ENCODE results near the gene CELF2. TPM values are rescaled to one million over a fixed set of nuclear protein-coding genes. Genes with fewer than 3 reads are reported as not detected.

Gene CELF2
- total RNA-seq, 2 donors from 2014 or later, result 10.4 to 11.2 TPM

DNA sequence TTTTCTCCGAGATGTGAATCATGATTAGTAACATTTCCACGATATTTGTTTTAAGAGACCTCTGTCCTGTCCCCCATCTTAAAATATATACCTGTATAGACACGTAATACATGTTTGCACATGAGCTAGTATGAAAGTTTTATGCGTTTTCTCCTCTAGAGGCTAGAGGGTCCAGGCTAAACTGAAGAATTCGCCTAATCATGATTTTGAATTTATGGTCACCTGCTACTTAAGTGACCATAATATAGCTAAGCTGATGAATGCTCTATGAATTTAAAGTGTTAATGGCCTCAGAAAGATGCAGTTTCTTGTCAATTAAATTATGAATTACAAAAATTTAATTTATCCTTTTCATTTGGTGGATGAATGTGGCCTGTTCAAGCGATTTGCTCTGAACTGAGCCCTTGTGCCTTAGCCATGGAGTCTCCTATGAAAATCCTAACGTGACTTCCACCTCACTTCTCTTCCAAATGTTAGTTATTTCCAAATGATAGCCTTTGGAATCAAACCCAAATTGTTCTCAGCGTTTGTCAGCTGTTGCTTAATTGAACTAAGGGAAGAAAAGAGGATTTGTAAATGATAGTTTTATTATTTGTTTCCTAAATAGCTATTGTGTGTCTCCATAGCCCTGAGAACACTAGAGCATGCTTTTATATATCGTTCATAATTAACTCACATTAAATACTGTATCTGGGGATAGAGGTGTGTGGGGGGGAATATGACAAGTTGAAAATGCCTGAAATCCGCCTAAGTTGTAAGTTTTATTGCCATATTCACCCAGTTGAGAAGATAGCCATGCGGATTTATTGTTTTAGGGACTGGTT, 2.3 kb downstream of the CELF2 start:
- H3K27me3 ChIP-seq, result peaks cover 0 to 5% of the 10 kb centered on the region in 2 donors
- H3K4me3 ChIP-seq, result no peak overlapping the region
- no peaks in the 10 kb centered on the region for H3K36me3 ChIP-seq (replicated peaks in 1 of 2; ENCODE audit: insufficient read depth in 1 of 2, low read depth in 2 of 2)
- ATAC-seq (no peak), DNase-seq (no peak)
- WGBS, 2 donors, result 80 to 84% methylated on average over 11 of the region's 11 CpGs
- H3K4me1 ChIP-seq, result peaks cover 17% of the 10 kb centered on the region
- H3K27ac ChIP-seq, result no peak overlapping the region
- intact Hi-C loops (cut with DNase I), result no loop called here
- TF ChIP-seq, protein P1, sequence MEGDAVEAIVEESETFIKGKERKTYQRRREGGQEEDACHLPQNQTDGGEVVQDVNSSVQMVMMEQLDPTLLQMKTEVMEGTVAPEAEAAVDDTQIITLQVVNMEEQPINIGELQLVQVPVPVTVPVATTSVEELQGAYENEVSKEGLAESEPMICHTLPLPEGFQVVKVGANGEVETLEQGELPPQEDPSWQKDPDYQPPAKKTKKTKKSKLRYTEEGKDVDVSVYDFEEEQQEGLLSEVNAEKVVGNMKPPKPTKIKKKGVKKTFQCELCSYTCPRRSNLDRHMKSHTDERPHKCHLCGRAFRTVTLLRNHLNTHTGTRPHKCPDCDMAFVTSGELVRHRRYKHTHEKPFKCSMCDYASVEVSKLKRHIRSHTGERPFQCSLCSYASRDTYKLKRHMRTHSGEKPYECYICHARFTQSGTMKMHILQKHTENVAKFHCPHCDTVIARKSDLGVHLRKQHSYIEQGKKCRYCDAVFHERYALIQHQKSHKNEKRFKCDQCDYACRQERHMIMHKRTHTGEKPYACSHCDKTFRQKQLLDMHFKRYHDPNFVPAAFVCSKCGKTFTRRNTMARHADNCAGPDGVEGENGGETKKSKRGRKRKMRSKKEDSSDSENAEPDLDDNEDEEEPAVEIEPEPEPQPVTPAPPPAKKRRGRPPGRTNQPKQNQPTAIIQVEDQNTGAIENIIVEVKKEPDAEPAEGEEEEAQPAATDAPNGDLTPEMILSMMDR (IDR thresholded peaks at IDR 0.05), result no peak
- TF ChIP-seq POLR2A (IDR thresholded peaks at IDR 0.05), result no peak
- no peaks in the 10 kb centered on the region for H3K9me3 ChIP-seq

DNA sequence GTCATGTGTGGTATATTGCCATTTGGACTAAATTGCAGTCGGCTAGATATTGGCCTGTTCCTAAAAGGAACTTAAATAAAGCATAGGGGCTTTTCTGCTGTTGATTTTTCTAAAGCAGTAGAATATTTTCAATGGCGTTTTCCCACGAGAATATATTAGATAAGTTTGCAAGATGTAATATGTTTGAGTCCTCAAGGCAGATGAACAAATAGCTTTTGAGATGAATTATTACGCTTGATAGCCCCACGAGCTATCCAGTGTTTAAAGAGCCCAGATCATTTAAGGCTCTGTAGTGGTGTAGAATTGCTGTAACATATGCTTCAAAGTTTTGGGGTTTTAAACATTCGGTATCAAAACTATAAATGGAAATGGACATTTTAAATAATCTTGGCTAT, 2.9 kb downstream of the CELF2 start:
- Histone ChIP-seq H3K4me3 (no peak overlapping the region), H3K9me3 (no peaks in the 10 kb centered on the region), H3K27me3 (peaks cover 0 to 5% of the 10 kb centered on the region in 2 donors), H3K27ac (no peak overlapping the region), H3K4me1 (peaks cover 17% of the 10 kb centered on the region), H3K36me3 (replicated peaks in 1 of 2; ENCODE audit: insufficient read depth in 1 of 2, low read depth in 2 of 2) (no peaks in the 10 kb centered on the region)
- intact Hi-C loops (cut with DNase I), result no loop called here
- DNase-seq, result no peak
- no peak for ATAC-seq
- TF ChIP-seq, protein P1 (IDR thresholded peaks at IDR 0.05), result no peak
- TF ChIP-seq POLR2A (IDR thresholded peaks at IDR 0.05), result no peak
- 66 to 72% methylated on average over 6 of the region's 6 CpGs for WGBS, 2 donors

DNA sequence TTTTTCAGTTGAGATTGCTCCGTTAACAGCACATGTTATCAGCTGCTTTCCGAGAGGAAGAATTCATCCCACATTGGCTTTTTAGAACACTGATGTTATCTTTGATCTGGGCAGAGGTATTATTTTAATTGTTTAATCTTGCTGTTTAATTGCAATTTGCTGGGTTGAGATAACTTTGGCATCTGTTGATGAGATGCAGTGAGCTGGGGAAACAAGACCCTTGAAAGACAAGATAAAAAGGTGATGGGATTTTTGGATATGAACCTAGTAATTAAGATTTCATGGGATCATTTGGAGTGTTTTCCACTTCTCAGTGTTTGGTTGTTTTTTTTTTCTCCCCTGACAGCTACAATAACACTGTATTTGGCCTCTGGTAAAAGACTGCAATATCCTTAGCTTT, 4.5 kb downstream of the CELF2 start:
- WGBS, 2 donors, result 40 to 54% methylated on average over 2 of the region's 2 CpGs
- intact Hi-C loops (cut with DNase I), result no loop called here
- no peak for ATAC-seq
- no peaks in the 10 kb centered on the region for H3K9me3 ChIP-seq
- TF ChIP-seq, protein P1 (IDR thresholded peaks at IDR 0.05), result no peak
- TF ChIP-seq POLR2A (IDR thresholded peaks at IDR 0.05), result no peak
- peaks cover 0 to 2% of the 10 kb centered on the region in 2 donors for H3K27me3 ChIP-seq
- no peaks in the 10 kb centered on the region for H3K36me3 ChIP-seq (replicated peaks in 1 of 2; ENCODE audit: insufficient read depth in 1 of 2, low read depth in 2 of 2)
- peaks cover 15% of the 10 kb centered on the region for H3K4me1 ChIP-seq
- DNase-seq, result no peak
- H3K27ac ChIP-seq, result no peak overlapping the region
- no peak overlapping the region for H3K4me3 ChIP-seq

DNA sequence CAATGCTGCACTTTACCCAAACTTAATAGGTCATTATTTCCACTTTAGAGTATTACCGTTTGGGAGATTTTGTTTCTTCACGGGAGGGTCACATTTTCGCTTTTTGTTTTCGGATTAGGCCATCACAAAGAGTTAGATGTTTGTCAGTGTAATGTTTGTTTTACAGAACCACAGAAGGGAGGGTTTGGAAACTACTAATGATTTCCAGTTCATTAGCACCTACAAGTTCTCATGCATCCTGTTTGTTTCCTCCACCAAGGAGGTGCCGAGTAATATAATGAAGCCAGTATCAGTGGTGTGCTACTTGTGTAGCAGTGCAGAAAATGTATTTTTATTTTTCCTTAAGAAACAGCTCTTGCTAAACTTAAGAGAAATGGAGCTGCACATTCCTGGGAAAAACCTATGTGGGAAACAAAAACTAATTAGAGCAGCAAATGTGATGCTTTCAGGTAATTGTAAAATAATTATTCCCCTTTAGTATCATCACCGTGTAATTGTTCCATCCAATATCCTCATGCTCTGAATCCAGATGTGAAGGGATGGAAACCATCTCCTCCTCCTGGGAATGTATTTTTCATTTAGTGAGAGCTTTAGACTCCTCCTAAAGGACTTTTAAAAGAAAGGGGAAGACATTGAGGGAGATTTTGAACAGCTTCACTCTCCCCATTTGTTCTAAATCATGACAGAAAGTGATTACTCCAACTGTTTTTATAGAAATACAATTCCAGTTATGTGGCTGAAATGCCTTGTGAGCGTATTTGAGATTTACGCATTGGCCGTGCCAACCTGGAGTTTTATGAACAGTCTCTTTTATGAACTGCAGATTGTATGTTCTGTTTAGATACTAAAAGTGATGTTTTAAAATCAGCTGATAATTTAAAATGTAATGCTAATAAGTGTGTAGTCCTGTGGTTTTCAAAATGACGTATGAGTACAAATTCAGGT, 5.6 kb downstream of the CELF2 start:
- intact Hi-C loops (cut with DNase I), result no loop called here
- TF ChIP-seq, protein P1 (IDR thresholded peaks at IDR 0.05), result no peak
- TF ChIP-seq POLR2A (IDR thresholded peaks at IDR 0.05), result no peak

More for the DNA sequence above, 5.6 kb downstream of the CELF2 start:
- H3K27ac ChIP-seq, result no peak overlapping the region
- H3K4me3 ChIP-seq, result no peak overlapping the region
- no peaks in the 10 kb centered on the region for H3K27me3 ChIP-seq
- H3K4me1 ChIP-seq, result peaks cover 8% of the 10 kb centered on the region
- no peak for ATAC-seq
- 72 to 76% methylated on average over 10 of the region's 10 CpGs for WGBS, 2 donors
- no peak for DNase-seq
- no peaks in the 10 kb centered on the region for H3K9me3 ChIP-seq
- no peaks in the 10 kb centered on the region for H3K36me3 ChIP-seq (replicated peaks in 1 of 2; ENCODE audit: insufficient read depth in 1 of 2, low read depth in 2 of 2)

All from body of pancreas (tissue), 4 donors.